DMS53 treated with DMSO at 0.1 percent for 48 hours (cell line): ENCODE results near the gene PIK3AP1.
"Not testable (repeated sequence)": the region's sequence is repeated elsewhere in the genome, so short reads cannot be mapped to it uniquely, and the experiment has no call there.

Experiments
- DNase-seq: peaks from one replicate; lab custom pipeline; 2025; ENCODE audit not compliant: unreplicated experiment; lab: John Stamatoyannopoulos, UW

PIK3AP1 gene, protein sequence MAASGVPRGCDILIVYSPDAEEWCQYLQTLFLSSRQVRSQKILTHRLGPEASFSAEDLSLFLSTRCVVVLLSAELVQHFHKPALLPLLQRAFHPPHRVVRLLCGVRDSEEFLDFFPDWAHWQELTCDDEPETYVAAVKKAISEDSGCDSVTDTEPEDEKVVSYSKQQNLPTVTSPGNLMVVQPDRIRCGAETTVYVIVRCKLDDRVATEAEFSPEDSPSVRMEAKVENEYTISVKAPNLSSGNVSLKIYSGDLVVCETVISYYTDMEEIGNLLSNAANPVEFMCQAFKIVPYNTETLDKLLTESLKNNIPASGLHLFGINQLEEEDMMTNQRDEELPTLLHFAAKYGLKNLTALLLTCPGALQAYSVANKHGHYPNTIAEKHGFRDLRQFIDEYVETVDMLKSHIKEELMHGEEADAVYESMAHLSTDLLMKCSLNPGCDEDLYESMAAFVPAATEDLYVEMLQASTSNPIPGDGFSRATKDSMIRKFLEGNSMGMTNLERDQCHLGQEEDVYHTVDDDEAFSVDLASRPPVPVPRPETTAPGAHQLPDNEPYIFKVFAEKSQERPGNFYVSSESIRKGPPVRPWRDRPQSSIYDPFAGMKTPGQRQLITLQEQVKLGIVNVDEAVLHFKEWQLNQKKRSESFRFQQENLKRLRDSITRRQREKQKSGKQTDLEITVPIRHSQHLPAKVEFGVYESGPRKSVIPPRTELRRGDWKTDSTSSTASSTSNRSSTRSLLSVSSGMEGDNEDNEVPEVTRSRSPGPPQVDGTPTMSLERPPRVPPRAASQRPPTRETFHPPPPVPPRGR

DNA sequence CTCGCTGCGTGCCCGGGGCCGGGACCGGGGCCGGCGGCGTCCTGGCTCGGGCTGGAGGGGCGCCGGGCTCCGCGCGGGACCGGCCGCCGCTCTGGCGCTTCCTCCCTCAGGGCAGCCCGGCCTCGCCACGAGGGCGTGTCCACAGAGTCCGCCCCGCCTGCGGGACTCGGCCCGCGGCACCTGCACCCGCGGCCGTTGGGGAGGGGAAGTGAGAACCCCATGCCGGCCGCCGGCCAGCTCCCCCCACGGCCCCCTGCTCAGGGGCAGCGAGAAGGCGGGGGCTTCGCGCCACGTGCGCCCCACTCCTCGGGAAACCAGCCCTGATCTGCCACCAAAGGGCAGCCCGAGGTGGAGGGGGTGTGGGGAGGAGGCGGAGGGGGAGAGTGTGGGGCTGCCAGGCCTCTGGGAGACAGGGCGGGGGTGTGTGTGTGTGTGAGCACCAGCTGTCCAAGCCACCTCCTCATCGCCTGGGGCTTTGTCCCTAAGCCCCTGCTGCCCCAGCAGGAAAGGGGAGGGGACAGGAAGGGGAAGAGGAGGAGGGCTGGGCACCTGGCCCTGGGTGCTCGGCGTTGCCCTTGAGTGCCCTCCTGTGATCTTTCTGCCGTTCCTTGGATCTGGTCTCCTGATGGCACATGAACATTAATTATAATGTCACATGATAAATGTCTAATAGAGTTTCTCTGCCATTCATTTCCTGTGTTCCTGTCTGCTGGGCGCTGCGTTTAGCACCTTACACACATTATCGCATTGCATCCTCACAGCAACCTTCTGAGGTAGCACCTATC is at the start of gene PIK3AP1:
Gene PIK3AP1 (minus strand): TSS at position 93 of the 785 bp plus-strand sequence. CDS start 120 bp downstream, outside the sequence.
- peak; percentile 36 for DNase-seq

DNA sequence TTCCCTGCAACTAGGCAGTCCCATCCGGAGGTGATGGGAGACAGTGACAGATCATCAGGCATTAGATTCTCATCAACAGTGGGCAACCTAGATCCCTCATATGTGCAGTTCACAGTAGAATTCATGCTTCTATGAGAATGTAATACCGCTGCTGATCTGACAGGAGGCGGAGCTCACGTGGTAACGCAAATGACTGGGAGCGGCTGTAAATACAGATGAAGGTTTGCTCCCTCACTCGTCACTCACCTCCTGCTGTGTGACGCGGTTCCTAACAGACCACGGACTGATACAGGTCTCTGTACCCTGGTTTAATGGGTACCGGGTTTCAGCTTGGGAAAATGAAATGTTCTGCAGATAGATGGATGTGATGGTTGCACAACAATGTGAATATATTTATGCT is 47.8 kb upstream of the PIK3AP1 start:
- DNase-seq, result no peak

DNA sequence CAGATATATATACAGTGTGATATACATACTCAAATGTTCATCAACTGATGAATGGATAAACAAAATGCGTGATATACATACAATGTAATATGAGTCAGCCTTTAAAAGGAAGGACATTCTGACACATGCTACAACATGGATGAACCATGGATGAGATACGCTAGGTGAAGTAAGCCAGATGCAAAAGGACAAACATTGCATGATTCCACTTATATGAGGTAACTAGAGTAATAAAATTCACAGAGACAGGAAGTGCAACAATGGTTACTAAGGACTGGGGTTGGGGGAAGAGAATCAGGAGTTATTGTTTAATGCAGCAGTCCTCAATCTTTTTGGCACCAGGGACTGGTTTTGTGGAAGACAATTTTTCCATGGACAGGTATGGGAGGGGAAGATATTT is 47.3 kb upstream of the PIK3AP1 start:
- DNase-seq, result no peak

DNA sequence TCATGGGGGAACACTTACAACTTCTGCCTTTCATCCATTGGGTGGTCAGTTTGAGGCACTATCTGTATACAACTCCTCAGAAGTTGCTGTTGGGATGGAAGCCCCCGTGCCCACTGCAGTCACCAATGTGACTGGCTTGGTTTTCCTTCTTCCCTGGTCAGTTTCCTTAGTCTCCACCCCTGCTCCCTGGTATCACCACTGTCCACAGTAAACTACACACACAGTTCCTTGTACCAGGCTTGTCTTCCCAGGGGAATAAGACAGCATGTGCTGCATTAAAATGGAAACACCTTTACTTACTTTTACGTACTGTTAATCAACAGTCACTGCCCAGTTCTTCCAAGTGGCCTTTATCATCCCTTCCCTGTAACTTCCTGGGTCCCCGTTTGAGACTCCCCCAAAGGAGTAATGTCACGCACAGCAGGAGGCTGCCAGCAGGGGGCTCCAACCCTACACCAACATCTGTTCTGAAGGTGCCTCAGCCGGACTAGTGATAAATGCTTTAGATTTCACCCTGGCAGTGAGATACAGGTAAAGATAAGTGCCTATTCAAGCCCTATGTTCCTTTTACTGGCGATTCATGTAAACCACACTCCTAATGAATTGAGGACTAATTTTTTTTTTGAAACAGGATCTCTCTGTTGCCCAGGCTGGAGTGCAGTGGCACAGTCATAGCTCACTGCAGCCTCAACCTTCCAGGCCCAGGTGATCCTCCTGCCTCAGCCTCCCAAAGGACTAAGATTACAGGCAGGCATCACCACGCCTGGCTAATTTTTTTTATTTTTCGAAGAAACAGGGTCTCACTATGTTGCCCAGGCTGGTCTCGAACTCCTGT is 45.3 kb upstream of the PIK3AP1 start:
- DNase-seq, result peak; percentile 57

DNA sequence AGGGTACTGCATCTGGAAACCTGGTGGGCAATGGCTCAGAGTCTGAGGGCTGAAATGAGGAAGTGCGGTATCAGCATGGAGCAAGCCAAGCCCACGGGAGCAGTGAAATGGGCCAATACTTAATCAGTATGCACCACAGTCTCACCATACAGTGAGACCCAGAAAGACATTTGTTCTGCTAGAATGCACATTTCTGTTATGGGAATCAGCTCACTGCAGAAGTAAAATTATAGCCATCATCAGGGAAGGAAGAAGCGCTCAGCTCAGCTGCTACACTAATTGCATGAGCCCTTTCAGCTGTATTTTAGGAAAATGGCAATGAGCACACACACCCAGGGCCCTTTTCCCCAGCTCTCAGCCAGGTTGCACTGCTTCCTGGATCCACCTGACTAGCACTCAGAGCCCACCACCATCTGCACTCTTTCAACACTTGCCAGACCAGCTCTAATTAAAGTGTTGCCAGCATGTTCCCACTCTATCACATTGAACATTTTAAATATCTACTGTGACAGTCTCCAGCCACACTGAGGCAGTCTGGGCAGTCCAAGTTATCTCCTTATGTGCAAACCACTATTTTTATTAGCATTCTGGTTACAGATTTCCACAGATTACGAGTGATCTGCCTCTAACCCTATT is 44.2 kb upstream of the PIK3AP1 start:
- no peak for DNase-seq

DNA sequence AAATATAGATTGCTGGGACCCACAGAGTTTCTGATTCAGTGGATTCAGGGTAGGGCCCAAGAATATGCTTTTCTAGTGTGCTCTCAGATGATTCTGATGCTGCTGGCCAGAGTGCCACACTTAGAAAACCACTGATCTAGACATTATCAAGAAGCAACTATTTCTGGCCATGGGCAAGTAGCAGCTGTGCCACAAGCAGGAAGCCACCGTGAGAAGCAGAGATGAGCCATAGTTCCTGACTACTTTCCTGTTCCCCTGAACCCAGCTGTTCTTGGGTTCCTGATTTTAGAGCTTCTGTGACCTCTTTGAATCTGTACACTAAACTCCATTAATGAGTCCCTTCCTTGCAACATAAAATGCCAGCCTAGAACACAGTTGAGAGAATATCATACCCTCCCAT is 38.1 kb upstream of the PIK3AP1 start:
- DNase-seq, result no peak

DNA sequence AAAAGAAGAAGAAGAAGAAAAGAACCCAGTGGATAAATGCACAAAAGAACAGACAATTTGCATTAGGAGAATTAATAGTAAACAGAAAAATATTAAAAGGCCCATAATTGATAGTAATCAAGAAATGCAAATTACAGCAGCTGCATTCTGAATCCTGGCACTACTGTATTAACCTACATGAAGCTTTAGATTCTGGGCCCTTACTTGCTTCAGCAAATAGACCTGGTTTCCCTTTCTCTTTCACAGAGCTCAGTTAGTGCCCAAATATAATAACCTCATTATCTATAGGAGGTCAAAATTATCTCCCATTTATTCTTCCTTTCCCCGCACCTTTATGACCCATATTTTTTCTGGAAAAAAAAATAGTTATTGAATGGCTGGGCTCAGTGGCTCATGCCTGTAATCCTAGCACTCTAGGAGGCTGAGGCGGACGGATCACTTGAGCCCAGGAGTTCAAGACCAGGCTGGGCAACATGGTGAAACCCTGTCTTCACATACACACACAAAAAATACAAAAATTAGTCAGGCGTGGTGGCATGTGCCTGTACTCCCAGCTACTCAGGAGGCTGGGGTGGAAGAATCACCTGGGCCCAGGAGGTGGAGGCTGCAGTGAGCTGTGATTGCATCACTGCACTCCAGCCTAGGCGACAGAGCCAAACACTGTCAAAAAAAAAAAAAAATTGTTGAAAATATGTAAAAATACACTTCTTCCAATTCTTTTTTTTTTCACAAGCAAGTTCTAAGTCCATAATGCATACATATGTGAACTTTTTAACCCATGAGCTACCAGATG is 36.0 kb upstream of the PIK3AP1 start:
- no peak for DNase-seq

DNA sequence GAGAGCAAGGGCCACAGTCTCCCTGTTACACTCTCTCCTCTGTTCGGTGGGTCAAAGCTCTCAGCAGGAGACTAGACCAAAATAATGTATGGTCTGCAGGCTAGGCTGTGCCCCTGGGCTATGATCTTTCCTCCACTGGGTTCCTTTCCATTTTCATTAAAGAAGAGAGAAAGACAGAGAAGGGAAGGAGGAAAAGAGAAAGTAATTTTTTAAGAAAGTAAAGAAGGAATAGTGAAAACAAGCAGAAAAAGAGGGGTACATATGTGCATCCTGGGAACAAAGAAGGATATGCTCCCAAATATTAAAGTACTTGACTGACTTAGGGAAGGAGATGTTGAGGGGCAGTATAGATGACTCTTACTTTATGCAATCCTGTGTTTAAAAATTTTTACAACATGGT is 33.6 kb upstream of the PIK3AP1 start:
- no peak for DNase-seq

DNA sequence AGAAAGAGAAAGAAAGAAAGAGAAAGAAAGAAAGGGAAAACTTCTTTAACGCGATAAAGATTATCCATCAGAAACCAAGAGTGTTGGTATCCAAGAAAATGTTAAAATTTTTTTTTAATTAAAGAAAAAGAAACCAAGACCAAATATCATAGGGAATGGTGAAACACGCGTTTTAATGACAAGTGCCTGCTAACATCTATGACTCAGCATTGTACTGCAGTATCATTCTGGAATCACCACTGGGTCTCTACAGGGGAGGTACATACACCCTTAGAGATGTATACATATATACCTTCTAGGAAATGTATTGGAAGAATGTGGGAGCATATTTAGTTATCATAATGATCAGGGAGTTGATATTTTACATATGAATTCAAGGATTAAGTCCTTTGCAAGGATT is 32.1 kb upstream of the PIK3AP1 start:
- no peak for DNase-seq

DNA sequence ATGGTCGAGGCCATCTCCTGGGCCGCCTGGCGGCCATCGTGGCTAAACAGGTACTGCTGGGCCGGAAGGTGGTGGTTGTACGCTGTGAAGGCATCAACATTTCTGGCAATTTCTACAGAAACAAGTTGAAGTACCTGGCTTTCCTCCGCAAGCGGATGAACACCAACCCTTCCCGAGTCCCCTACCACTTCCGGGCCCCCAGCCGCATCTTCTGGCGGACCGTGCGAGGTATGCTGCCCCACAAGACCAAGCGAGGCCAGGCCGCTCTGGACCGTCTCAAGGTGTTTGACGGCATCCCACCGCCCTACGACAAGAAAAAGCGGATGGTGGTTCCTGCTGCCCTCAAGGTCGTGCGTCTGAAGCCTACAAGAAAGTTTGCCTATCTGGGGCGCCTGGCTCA is 30.0 kb upstream of the PIK3AP1 start:
- DNase-seq, result not testable (repeated sequence)

DNA sequence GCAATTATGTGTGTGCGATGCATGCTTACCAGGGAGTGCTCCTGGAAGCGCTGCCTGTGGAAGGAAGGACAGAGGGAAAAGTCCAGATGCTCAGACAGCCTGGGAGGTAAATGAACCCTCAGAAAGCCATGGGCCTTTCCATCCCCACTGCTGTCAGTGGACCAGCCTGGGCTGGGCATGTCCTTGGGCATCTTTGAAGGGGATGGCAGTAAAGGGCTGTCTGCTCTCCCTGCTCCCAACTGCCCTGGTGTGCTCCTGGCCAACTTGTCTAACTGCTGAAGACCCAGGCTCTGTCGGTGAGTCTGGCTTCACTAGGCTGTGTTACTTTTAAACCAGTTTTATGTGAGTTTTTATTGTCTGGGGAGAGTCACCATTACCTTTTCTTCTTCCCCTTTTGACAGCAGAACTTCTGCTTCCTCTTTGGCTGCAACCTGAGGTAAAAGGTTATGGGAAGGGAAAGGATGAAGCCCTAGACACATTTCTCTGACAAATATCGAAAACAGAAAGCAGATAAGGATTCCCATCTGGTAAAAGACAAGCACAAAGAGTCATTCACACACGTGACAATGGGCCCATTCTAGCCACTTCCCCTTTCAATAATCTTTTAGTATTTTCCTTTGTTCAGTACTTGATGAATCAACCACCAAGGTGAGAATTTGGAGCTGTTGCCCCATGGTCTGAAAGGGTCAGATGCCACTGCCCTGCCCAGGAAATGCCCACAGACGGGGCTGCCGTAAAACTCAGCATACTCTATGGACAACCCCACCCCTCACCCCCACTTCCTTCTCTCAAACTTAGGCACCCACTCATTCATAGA is 27.6 kb upstream of the PIK3AP1 start:
- DNase-seq, result no peak

DNA sequence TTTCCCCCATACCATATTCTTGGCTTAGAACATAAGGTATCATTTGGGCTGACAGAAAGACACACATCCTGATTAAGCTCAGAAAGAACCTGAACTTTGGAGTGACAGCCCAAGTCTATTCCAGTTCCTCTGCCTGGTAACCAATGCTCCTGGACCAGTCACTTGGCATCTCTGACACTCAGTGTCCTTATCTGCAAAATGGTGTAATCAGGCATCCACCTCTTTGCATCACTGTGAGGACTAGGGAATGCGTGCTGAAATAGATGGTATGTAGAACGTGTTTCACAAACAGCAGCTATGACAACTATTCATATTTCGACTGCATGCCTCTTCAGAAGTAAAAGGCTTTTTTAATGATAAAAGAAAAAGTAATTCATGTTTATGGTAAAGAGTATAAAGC is 26.2 kb upstream of the PIK3AP1 start:
- DNase-seq, result no peak

DNA sequence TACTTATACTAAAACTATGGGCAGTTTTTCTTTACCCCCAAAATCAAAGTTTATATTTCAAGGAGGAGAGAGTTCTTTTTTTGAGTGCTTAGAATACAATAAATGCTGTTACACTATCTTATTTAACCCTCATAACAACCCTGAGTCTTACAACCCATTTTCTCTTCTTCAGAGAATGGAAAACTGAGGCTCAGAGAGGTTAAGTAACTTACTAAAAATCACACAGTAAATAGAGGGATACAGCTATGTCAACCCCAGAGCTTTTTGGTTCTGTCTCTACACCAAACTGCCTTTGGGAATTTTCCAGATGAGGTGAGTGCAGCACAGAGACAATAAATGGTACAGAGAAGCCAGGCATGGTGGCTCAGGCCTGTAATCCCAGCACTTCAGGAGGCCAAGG is 25.6 kb upstream of the PIK3AP1 start:
- DNase-seq, result no peak

DNA sequence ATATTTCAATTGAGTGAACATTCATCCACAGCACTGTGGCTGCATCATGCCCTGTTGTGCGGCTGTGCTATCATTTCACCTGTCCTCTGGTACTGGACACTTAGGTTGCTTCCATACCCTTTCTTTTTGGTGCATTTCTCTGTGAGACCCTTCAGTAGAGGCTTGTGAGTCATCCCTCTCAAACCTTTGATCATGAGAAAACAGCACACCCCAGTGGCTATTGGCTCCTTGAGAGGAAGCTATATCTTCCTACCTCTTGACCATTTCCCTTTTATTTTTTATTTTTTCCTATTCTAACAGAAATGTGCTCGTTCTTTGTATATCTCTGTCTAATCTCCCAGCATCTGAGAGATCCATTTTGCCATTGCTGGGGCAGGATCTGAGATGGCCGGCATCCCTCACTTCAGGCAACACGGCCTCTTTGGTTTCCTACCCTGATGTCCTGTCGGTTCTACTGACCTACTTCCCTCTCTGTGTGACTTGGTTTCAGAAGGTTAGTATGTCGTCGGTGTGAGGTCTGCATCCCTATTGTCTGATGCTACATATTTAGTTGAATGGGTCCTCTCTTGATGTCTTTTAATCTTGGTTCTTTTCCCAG is 23.8 kb upstream of the PIK3AP1 start:
- DNase-seq, result peak; percentile 21

DNA sequence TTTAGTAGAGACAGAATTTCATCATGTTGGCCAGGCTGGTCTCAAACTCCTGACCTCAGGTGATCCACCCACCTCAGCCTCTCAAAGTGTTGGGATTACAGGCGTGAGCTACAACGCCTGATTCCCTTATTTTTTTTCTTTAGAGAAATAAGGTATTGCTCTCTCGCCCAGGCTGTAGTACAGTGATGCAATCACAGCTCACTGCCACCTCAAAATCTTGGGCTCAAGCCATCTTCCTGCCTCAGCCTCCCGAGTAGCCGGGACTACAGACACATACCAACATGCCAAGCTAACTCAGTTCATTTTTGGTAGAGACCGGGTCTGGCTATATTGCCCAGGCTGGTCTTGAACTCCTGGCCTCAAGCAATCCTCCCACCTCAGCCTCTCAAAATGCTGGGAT is 21.2 kb upstream of the PIK3AP1 start:
- DNase-seq, result not testable (repeated sequence)

DNA sequence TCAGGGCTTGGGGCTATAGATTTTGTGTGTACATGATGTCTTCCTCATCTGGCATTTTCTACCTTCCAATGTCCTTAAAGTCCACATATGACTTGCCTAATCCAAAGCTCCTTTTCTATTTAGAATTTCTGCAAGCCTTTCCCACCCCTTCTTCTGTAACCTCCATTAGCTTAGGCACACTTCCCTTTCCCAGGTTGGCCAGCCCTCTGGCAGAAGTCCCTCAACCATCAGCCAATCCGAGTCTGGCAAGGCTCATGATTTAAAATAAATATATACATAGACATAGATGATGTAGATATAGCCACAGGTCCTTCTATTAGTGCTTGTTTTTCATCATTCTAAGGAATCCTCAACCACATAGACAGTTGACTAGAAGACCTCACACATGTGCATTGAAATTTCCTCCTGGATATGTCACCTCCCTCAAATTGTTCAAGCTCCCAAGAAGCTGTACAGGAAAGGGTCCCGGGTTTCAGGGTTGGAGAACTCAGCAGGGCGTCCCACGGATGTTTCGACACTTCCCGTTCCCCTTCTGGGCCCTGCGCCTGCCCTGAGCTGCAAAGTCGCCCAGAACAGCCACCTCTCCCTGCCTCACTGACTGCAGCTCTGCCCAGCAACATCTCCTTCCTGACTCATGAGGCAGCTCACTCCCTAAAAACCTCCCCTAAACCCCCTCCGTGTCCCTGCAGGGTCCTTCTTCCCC is 20.4 kb upstream of the PIK3AP1 start:
- no peak for DNase-seq

DNA sequence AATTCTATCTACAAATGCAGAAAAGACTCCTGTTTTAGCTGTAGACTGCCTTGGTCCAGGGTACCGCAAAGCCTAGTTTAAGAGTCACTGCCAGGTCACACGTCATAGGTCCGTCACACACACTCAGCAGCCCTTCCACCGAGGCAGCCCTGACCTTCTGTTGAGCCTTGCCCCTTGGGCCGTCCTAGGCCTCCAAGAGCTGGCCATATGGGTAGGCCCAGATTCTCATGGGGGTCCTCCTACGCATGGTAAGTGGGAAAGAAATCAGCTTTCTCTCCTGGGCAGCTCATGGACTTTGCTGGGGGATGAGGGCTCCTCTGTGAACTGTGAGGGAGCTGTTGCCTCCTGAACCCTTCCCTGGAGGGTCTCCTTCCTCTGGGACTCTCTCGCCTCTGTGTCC is 19.8 kb upstream of the PIK3AP1 start:
- DNase-seq, result no peak
